ENCODE data around the gene ITCH.
"Not testable (repeated sequence)": the region's sequence is repeated elsewhere in the genome, so short reads cannot be mapped to it uniquely, and the experiment has no call there.

GRCh38 chr20:34497596-34497995, 134.5 kb downstream of the ITCH start:
- not testable (repeated sequence) for TF ChIP-seq CTCF, POLR2A (IDR thresholded peaks at IDR 0.05)

Data from ovary (tissue), 3 donors.